Activated naive CD4-positive, alpha-beta T cell treated with Interleukin-2 at 50 U/mL for 16 hours (primary cell): ENCODE results near the gene TFR2.
"Not testable (repeated sequence)": the region's sequence is repeated elsewhere in the genome, so short reads cannot be mapped to it uniquely, and the experiment has no call there.

Source experiments
- DNase-seq: peaks from one replicate; pipeline ENCODE4 v3.0.0-alpha.2; 2020

Gene TFR2

GRCh38 chr7:100677308-100678267 is 36.2 kb upstream of the TFR2 start:
- no peak for DNase-seq

- no peak for DNase-seq
These were observed 35.4 kb upstream of the TFR2 start for GRCh38 chr7:100676501-100677306.

- peak; percentile 81 for DNase-seq
These were observed 34.4 kb upstream of the TFR2 start for GRCh38 chr7:100675581-100676350.

GRCh38 chr7:100675105-100675451 is 33.7 kb upstream of the TFR2 start:
- peak; percentile 49 for DNase-seq

- peak; percentile 41 for DNase-seq
These were observed 33.2 kb upstream of the TFR2 start for GRCh38 chr7:100674411-100675104.

GRCh38 chr7:100673942-100674410 is 32.6 kb upstream of the TFR2 start:
- peak; percentile 45 for DNase-seq

- DNase-seq = peak; percentile 99
These were observed 32.1 kb upstream of the TFR2 start, which contains the start of gene GNB2 for GRCh38 chr7:100673302-100673941. Gene GNB2, plus strand, starts transcription at chr7:100673740. Its CDS starts 2,526 bp downstream, at chr7:100676266.

- no peak for DNase-seq
These were observed 30.3 kb upstream of the TFR2 start for GRCh38 chr7:100671353-100672327.

GRCh38 chr7:100670074-100670473 is 28.7 kb upstream of the TFR2 start:
- DNase-seq = no peak

GRCh38 chr7:100669106-100669505 is 27.8 kb upstream of the TFR2 start:
- not testable (repeated sequence) for DNase-seq

GRCh38 chr7:100668069-100668449 is 26.7 kb upstream of the TFR2 start:
- DNase-seq = no peak

- DNase-seq = no peak
These were observed 26.1 kb upstream of the TFR2 start for GRCh38 chr7:100667331-100668068.

GRCh38 chr7:100665168-100665726 is 23.9 kb upstream of the TFR2 start:
- no peak for DNase-seq

- DNase-seq = not testable (repeated sequence)
These were observed 20.9 kb upstream of the TFR2 start for GRCh38 chr7:100662194-100662776.

GRCh38 chr7:100655908-100656674 is 14.7 kb upstream of the TFR2 start, which contains the start of gene ACTL6B:
Gene ACTL6B, minus strand, starts transcription at chr7:100656448. Its CDS starts 94 bp downstream, at chr7:100656354.
- peak; percentile 54 for DNase-seq

GRCh38 chr7:100654908-100655831 is 13.8 kb upstream of the TFR2 start:
- no peak for DNase-seq
